Measurements from ENCODE around the gene NCOA1. TPM values are rescaled to one million over a fixed set of nuclear protein-coding genes. Genes with fewer than 3 reads are reported as not detected.

The NCOA1 gene
- polyA plus RNA-seq, 3 donors, result 7.3 to 30.2 (median 10.2) TPM

DNA sequence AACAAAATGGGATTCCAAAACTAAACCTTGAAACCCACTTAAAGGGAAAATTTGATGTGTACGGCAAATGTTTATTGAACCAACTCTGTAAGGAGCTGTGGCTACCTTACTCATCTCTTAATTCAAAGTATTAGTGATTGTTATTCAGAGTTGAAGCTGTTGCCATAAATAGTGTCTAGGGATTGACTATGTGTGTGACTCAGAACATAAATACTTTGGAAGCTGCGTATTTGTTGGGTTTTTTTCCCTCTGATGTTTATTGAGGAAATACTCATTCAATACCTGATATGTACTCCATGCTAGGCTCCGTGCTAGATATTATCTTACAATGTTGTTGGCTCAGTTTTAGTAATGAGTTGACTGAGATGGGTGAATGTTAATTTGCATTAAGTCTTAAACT, 211.7 kb downstream of the NCOA1 start:
- Mint-ChIP-seq H3K36me3 (peaks cover 52 to 55% of the 10 kb centered on the region in 2 donors), H3K4me3 (no peak overlapping the region), H3K4me1 (no peaks in the 10 kb centered on the region), H3K27me3 (ENCODE audit: low read depth in 3 of 3) (no peaks in the 10 kb centered on the region), H3K9me3 (no peaks in the 10 kb centered on the region), H3K27ac (no peak overlapping the region)
- Histone ChIP-seq H3K9me3 (replicated peaks in 1 of 2; ENCODE audit: control insufficient read depth in 1 of 2, insufficient read depth in 1 of 2, low read length in 2 of 2) (no peaks in the 10 kb centered on the region), H3K27me3 (ENCODE audit: control insufficient read depth in 2 of 2, insufficient read depth in 2 of 2, low read length in 2 of 2) (no peaks in the 10 kb centered on the region), H3K4me1 (ENCODE audit: control insufficient read depth in 1 of 2, insufficient read depth in 2 of 2, low read length in 2 of 2) (no peaks in the 10 kb centered on the region), H2AFZ (ENCODE audit: insufficient read depth, low read depth, low read length, poor library complexity, severe bottlenecking) (no peak overlapping the region), H3K4me3 (replicated peaks in 1 of 3; ENCODE audit: low read depth in 2 of 3, low read length in 3 of 3) (no peak overlapping the region), H4K20me1 (ENCODE audit: insufficient read depth, low read length) (no peaks in the 10 kb centered on the region), H3K27ac (ENCODE audit: low read depth in 1 of 2, low read length in 2 of 2) (no peak overlapping the region), H3K4me2 (replicated peaks; ENCODE audit: extremely low read depth, low read length, poor library complexity, severe bottlenecking) (no peak overlapping the region), H3K36me3 (replicated peaks in 1 of 2; ENCODE audit: control insufficient read depth in 1 of 2, insufficient read depth in 2 of 2, low read length in 2 of 2) (peaks cover 32 to 63% of the 10 kb centered on the region in 2 donors), H3K9ac (ENCODE audit: insufficient read depth, low read length, poor library complexity, severe bottlenecking) (no peak overlapping the region), H3K79me2 (ENCODE audit: insufficient read depth, low read length) (no peaks in the 10 kb centered on the region)
- 100% methylated on average over 1 of the region's 3 CpGs for WGBS (ENCODE audit: insufficient coverage)
- intact Hi-C loops (cut with micrococcal nuclease), result no loop called here
- DNase-seq, result no peak
- TF ChIP-seq, protein P1, sequence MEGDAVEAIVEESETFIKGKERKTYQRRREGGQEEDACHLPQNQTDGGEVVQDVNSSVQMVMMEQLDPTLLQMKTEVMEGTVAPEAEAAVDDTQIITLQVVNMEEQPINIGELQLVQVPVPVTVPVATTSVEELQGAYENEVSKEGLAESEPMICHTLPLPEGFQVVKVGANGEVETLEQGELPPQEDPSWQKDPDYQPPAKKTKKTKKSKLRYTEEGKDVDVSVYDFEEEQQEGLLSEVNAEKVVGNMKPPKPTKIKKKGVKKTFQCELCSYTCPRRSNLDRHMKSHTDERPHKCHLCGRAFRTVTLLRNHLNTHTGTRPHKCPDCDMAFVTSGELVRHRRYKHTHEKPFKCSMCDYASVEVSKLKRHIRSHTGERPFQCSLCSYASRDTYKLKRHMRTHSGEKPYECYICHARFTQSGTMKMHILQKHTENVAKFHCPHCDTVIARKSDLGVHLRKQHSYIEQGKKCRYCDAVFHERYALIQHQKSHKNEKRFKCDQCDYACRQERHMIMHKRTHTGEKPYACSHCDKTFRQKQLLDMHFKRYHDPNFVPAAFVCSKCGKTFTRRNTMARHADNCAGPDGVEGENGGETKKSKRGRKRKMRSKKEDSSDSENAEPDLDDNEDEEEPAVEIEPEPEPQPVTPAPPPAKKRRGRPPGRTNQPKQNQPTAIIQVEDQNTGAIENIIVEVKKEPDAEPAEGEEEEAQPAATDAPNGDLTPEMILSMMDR (IDR thresholded peaks at IDR 0.05), result no peak

DNA sequence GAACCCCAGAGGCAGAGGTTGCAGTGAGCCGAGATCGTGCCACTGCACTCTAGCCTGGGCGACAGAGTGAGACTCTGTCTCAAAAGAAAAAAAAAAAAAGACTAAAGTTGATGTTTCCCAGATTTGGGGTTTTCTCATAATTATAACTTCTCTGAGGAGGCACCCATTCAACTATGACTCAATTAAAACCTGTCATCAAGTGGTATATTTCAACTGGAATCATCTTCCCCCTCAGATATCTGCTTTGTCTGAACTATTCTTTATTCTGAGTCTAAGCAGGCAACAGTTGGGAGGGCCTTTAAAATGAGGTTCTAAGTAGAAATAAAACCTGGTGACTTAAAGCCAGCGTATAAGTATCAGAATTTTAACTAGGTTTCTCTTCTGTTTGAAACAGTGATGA, 213.6 kb downstream of the NCOA1 start:
- intact Hi-C loops (cut with micrococcal nuclease), result no loop called here
- Histone ChIP-seq H3K9me3 (replicated peaks in 1 of 2; ENCODE audit: control insufficient read depth in 1 of 2, insufficient read depth in 1 of 2, low read length in 2 of 2) (no peaks in the 10 kb centered on the region), H3K79me2 (ENCODE audit: insufficient read depth, low read length) (no peaks in the 10 kb centered on the region), H3K36me3 (replicated peaks in 1 of 2; ENCODE audit: control insufficient read depth in 1 of 2, insufficient read depth in 2 of 2, low read length in 2 of 2) (peaks cover 40 to 66% of the 10 kb centered on the region in 2 donors), H3K27ac (ENCODE audit: low read depth in 1 of 2, low read length in 2 of 2) (no peak overlapping the region), H3K4me2 (replicated peaks; ENCODE audit: extremely low read depth, low read length, poor library complexity, severe bottlenecking) (no peak overlapping the region), H4K20me1 (ENCODE audit: insufficient read depth, low read length) (no peaks in the 10 kb centered on the region), H2AFZ (ENCODE audit: insufficient read depth, low read depth, low read length, poor library complexity, severe bottlenecking) (no peak overlapping the region), H3K9ac (ENCODE audit: insufficient read depth, low read length, poor library complexity, severe bottlenecking) (no peak overlapping the region), H3K27me3 (ENCODE audit: control insufficient read depth in 2 of 2, insufficient read depth in 2 of 2, low read length in 2 of 2) (no peaks in the 10 kb centered on the region), H3K4me3 (replicated peaks in 1 of 3; ENCODE audit: low read depth in 2 of 3, low read length in 3 of 3) (no peak overlapping the region), H3K4me1 (ENCODE audit: control insufficient read depth in 1 of 2, insufficient read depth in 2 of 2, low read length in 2 of 2) (no peaks in the 10 kb centered on the region)
- H3K27me3 Mint-ChIP-seq (ENCODE audit: low read depth in 3 of 3), result no peaks in the 10 kb centered on the region
- H3K36me3 Mint-ChIP-seq, result peaks cover 53 to 54% of the 10 kb centered on the region in 2 donors
- H3K27ac Mint-ChIP-seq, result no peak overlapping the region
- TF ChIP-seq, protein P1 (IDR thresholded peaks at IDR 0.05), result no peak
- H3K4me3 Mint-ChIP-seq, result no peak overlapping the region
- no CpG with 5 or more reads among the region's 4 CpGs for WGBS (ENCODE audit: insufficient coverage)
- no peak for DNase-seq
- no peaks in the 10 kb centered on the region for H3K9me3 Mint-ChIP-seq
- no peaks in the 10 kb centered on the region for H3K4me1 Mint-ChIP-seq

Data from CD14-positive monocyte (primary cell).